HG02623 (cell line): ENCODE results near the gene NPY4R2.
"Not testable (repeated sequence)": the region's sequence is repeated elsewhere in the genome, so short reads cannot be mapped to it uniquely, and the experiment has no call there.

ENCODE experiments used
- ATAC-seq: cut with Tn5 transposase; IDR thresholded peaks from one replicate; pipeline ENCODE4 v1.9.1; 2021; ENCODE audit warnings: moderate library complexity; ENCODE audit not compliant: unreplicated experiment

Gene NPY4R2

GRCh38 chr10:47928225-47928624, 9.8 kb downstream of the NPY4R2 start:
- ATAC-seq, result not testable (repeated sequence)

- not testable (repeated sequence) for ATAC-seq
Measured at GRCh38 chr10:47932824-47933223, 14.4 kb downstream of the NPY4R2 start.

GRCh38 chr10:47933462-47933861, 15.0 kb downstream of the NPY4R2 start:
- ATAC-seq, result not testable (repeated sequence)

- ATAC-seq, result not testable (repeated sequence)
Measured at GRCh38 chr10:47936772-47937228, 18.3 kb downstream of the NPY4R2 start.

GRCh38 chr10:47937634-47938033, 19.2 kb downstream of the NPY4R2 start:
- not testable (repeated sequence) for ATAC-seq

- not testable (repeated sequence) for ATAC-seq
Measured at GRCh38 chr10:47940821-47941220, 22.4 kb downstream of the NPY4R2 start.

- ATAC-seq, result not testable (repeated sequence)
Measured at GRCh38 chr10:47941379-47941778, 22.9 kb downstream of the NPY4R2 start.

GRCh38 chr10:47942351-47943019, 24.0 kb downstream of the NPY4R2 start:
- ATAC-seq, result not testable (repeated sequence)

GRCh38 chr10:47943328-47943727, 24.9 kb downstream of the NPY4R2 start:
- ATAC-seq, result not testable (repeated sequence)

- not testable (repeated sequence) for ATAC-seq
Measured at GRCh38 chr10:47947424-47947823, 29.0 kb downstream of the NPY4R2 start.

- not testable (repeated sequence) for ATAC-seq
Measured at GRCh38 chr10:47957158-47957557, 38.7 kb downstream of the NPY4R2 start.

GRCh38 chr10:47959677-47960076, 41.2 kb downstream of the NPY4R2 start:
- not testable (repeated sequence) for ATAC-seq

GRCh38 chr10:47960699-47961098, 42.2 kb downstream of the NPY4R2 start:
- ATAC-seq, result not testable (repeated sequence)

- not testable (repeated sequence) for ATAC-seq
Measured at GRCh38 chr10:47962785-47963184, 44.3 kb downstream of the NPY4R2 start.

- ATAC-seq, result not testable (repeated sequence)
Measured at GRCh38 chr10:47964280-47965063, 46.0 kb downstream of the NPY4R2 start.

GRCh38 chr10:47968988-47969387, 50.5 kb downstream of the NPY4R2 start:
- ATAC-seq, result not testable (repeated sequence)

- ATAC-seq, result not testable (repeated sequence)
Measured at GRCh38 chr10:47970047-47970446, 51.6 kb downstream of the NPY4R2 start.

- ATAC-seq, result not testable (repeated sequence)
Measured at GRCh38 chr10:47971598-47971997, 53.1 kb downstream of the NPY4R2 start.

GRCh38 chr10:47972077-47972476, 53.6 kb downstream of the NPY4R2 start:
- not testable (repeated sequence) for ATAC-seq
